ENCODE measurements around the gene TMIE.

The TMIE gene

DNA sequence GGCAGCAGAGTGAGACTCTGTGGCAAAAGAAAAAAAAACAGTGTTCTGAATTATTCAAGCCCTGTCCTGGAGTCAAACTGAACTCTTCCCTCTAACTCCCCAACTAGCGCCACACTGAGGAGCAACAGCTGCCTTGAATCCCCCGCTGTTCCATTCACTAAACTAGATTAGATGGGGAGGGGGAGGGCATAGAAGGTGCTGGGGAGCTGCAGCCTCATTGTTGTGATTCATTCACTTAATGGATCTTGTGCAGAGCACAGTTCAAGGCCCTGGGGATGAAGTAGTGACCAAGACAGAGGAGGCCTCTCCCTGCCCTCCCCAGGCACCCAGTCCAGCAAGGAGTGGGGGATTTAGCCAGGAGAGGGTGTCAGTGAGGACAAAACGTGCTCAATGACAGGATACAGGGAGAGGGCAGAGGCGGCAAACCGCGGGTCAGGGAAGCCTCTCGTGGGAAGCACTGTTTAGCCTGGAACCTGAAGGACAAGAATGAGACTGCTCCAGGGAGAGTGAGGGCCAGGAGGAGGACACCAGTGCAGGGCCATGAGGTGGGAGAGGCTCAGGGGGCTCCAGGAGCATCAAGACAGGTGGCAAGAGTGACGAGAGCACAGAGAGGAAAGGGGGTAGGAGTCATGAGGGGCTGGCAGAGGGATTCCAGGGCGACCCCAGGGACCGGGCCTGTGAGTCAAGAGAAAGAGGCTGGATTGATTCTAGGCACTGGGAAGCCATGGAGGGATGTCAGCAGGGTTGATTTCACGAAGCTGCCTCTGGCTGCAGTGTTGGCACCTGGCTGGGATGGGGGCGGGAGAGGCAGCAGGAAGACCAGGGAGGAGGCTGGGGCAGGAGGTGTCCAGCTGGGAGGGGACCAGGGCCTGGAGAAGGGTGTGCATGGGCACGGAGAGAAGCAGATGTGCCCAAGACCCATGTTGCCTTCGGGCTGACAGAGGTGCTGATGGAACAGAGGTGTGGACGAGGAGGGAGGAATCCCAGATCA lies 39.1 kb upstream of the TMIE start:
- no peak for DNase-seq (ENCODE audit: low read depth)
- TF ChIP-seq, protein P1, sequence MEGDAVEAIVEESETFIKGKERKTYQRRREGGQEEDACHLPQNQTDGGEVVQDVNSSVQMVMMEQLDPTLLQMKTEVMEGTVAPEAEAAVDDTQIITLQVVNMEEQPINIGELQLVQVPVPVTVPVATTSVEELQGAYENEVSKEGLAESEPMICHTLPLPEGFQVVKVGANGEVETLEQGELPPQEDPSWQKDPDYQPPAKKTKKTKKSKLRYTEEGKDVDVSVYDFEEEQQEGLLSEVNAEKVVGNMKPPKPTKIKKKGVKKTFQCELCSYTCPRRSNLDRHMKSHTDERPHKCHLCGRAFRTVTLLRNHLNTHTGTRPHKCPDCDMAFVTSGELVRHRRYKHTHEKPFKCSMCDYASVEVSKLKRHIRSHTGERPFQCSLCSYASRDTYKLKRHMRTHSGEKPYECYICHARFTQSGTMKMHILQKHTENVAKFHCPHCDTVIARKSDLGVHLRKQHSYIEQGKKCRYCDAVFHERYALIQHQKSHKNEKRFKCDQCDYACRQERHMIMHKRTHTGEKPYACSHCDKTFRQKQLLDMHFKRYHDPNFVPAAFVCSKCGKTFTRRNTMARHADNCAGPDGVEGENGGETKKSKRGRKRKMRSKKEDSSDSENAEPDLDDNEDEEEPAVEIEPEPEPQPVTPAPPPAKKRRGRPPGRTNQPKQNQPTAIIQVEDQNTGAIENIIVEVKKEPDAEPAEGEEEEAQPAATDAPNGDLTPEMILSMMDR (conservative IDR thresholded peaks at IDR 0.05; ENCODE audit: control insufficient read depth, insufficient read depth, low read depth, low read length) = no peak
- H3K4me3 ChIP-seq (ENCODE audit: control insufficient read depth, low read depth, low read length) = no peak overlapping the region

DNA sequence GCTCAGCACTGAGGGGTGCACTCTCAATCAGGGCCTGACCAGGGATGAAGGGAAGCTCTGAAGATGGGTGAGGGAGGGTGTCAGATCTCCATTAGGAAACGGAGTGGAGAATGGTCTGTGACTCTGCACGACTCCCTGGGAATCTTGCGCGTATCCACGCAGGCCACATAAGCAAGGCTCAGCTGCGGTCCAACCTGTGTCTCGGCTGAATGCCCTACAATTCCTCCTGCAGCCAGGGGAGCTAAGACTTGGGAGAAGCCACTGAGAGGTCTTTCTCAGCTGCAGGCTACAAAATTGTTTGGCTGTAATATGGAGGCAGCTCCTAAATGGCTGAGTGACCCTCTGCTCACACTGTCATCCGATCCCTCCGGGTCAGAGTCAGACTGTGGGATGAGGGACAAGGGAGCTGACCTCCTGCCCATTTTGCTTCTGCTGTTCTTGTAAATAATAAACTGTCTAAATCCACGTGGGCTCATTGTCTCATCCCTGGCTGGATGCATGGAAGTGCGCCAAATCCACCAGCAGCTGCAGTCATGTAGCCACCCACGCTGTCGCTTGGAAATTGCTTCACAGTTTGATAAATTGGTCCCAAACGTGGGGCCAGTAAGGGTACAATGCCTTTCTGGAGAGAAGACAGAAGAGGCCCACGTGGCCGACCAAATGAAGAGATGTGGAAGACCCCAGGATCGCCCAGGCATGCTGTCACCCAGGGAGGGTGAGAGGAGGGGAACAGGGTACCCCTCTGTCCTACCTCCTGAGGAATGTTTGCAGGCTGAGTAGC lies 38.2 kb upstream of the TMIE start:
- TF ChIP-seq, protein P1 (conservative IDR thresholded peaks at IDR 0.05; ENCODE audit: control insufficient read depth, insufficient read depth, low read depth, low read length) = no peak
- DNase-seq (ENCODE audit: low read depth) = peak; percentile 51
- no peak overlapping the region for H3K4me3 ChIP-seq (ENCODE audit: control insufficient read depth, low read depth, low read length)

DNA sequence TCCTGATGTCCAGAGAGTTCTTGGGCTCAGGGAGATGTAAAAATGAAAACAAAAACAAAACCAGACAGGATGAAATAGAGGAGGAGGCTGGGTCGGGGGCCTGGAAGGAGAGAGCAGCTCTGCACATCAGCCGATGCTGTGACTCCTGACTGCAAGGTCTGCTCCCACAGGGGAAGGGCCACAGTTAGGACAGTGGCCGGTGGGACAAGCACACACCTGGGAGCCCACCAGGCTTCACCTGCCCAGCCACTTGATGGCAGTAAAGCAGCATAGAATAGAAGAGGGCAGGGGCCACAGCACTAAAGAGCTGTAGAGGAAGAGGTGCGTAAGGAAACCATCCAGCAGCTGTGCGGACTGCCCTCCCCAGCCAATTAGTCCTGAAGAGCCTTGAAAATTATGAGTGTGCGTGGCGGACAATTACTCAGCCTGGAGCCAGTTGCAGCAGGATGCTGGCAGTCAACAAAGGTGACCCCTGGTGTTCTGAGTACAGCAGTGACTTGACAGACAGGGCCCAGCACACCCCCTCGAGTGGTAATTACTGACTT lies 37.5 kb upstream of the TMIE start:
- TF ChIP-seq, protein P1 (conservative IDR thresholded peaks at IDR 0.05; ENCODE audit: control insufficient read depth, insufficient read depth, low read depth, low read length) = no peak
- H3K4me3 ChIP-seq (ENCODE audit: control insufficient read depth, low read depth, low read length) = no peak overlapping the region
- peak; percentile 20 for DNase-seq (ENCODE audit: low read depth)

DNA sequence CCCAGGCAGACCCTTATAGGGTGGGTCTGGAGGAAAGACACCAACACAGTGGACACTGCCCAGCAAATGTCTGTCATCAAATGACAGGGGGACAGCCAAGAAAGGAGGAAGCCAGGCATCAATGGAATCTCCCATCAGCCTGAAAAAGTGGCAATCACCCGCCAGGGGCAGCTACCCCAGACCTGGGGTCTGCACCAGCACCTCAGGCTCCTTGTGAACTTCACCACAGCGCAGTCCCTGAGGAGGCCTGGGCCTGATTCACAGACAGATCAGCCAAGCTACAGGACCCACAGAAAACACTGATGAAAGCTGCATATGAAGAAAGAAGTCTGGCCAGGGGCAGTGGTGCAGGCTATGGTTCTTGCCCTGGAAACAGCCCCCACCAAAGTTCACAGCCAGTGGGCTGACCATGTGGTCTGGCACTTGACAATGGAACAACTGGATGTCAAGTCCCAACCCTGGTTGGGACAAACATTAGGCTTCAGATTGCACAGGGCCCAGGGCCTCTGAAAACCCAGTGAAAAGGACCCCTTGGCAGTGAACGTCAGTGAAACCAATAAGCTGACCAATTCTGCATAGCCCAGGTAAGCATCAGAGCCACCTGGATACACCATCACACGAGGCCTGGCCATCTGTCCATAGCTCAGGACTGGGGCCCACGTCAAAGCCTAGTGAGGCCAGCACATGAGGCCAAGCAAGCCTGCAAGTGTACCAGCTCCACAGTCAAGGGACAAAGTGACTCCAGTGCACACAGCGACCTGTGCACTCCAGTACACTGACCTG lies 36.8 kb upstream of the TMIE start:
- no peak for DNase-seq (ENCODE audit: low read depth)
- TF ChIP-seq, protein P1 (conservative IDR thresholded peaks at IDR 0.05; ENCODE audit: control insufficient read depth, insufficient read depth, low read depth, low read length) = no peak
- no peak overlapping the region for H3K4me3 ChIP-seq (ENCODE audit: control insufficient read depth, low read depth, low read length)

DNA sequence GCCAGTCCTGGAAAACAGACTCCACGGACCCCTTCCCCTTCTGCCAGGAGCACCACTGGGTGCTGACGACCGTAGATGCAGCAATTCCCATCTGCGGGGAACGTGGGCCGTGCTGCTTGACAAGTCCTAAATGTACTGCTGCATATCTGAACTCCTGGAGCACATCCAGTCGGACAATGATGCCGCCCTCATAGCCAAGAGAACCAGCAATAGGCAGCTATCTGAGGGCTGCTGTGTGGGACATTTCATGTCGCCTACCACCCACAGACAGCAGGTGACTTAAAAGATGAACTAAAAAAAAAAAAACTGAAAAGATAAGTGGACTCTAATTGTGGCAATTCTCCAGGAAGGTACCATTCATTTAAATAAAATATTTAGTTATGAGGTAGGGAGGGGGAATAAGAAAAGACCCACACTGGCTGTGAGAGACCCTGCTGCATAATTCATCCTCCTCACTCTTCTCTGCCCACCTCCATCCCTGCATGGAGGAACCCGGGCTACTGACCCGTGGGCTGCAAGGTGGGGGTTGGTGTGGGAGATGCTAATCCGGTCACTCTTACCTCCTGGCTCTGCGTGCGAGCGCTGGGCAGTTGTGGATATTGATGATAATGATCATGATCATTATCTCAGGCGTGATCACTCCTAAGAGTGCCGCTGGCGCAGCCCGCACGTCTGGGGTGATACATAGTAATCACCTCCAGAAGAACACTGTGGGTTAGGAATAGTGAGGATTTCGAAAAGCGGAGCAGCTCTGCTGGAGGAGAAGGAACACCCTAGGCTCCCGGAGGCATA lies 36.0 kb upstream of the TMIE start:
- TF ChIP-seq, protein P1 (conservative IDR thresholded peaks at IDR 0.05; ENCODE audit: control insufficient read depth, insufficient read depth, low read depth, low read length) = no peak
- H3K4me3 ChIP-seq (ENCODE audit: control insufficient read depth, low read depth, low read length) = no peak overlapping the region
- no peak for DNase-seq (ENCODE audit: low read depth)
